IMR-90 (cell line): ENCODE measurements around the gene ACVR1B. TPM values are rescaled to one million over a fixed set of nuclear protein-coding genes. Genes with fewer than 3 reads are reported as not detected.

Experiments used
- BHLHE40 ChIP-seq: fragments of 150-350 bp; IDR thresholded peaks from 2 replicates; pipeline ENCODE4 v1.6.1; 2016; ENCODE audit warnings: mild to moderate bottlenecking, low read depth, low read length
- polyA plus RNA-seq, 3 experiments: library from polyadenylated mRNA; depleted of rRNA; stranded (reverse); fragments of >200 nt; gene quantifications; 2 replicates each; pipeline ENCODE4 v1.2.3, GENCODE V29; 2012; ENCODE audit warnings: low replicate concordance in 1 of 3
- total RNA-seq: library from RNA; depleted of rRNA; stranded (reverse); fragments of >200 nt; gene quantifications from 2 replicates; pipeline ENCODE4 v1.2.3, GENCODE V29; 2012
- TF ChIP-seq, protein P1 (sequence below): fragments of 150-350 bp; IDR thresholded peaks from 2 replicates; pipeline ENCODE4 v1.6.1; 2016; ENCODE audit warnings: low read depth, mild to moderate bottlenecking, low read length, moderate library complexity, borderline replicate concordance

Gene ACVR1B
- total and polyA plus RNA-seq, 2 of the 4 experiments (the other 2 are of a cell fraction) = 5.7 to 13.6 TPM

DNA sequence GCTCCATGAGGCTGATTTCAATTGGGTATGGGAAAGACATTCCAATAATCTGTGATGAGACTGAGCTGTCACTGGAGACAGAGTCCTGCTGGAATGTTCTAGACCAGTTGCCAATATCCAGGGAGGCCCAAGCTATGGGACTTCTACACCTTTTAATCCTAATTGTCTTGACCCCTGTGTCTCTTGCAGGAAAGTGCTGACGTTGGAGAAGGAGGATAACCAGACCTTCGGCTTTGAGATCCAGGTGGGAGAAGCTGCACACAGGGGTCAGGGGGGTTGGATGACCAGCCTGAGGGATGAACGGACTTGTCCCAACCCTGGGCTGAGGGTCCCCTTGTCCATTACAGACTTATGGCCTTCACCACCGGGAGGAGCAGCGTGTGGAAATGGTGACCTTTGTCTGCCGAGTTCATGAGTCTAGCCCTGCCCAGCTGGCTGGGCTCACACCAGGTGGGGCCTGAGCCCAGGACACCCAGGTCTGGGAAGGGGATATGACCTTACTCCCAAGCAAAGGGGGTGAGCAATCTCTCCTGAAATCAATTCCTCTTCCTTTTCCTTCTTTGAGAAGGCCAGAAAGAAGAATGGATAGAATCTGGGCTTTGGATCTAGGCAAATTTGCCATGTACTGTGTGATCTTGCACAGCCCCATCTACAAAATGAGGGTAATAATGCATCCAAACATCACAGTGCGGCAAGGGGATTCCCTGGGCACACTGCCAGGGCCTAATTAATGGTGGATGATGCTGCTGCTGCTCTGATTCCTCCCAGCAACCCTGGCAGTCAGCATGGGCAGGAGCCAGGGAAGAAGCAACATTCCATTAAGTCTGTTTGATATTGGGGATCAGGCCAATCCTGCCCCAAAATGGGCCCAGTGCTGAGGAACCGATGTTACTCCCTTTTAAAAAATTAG, 59.4 kb downstream of the ACVR1B start (continued):
- TF ChIP-seq, protein P1, sequence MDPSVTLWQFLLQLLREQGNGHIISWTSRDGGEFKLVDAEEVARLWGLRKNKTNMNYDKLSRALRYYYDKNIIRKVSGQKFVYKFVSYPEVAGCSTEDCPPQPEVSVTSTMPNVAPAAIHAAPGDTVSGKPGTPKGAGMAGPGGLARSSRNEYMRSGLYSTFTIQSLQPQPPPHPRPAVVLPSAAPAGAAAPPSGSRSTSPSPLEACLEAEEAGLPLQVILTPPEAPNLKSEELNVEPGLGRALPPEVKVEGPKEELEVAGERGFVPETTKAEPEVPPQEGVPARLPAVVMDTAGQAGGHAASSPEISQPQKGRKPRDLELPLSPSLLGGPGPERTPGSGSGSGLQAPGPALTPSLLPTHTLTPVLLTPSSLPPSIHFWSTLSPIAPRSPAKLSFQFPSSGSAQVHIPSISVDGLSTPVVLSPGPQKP = no peak
- TF ChIP-seq BHLHE40 = no peak
